ENCODE measurements around the gene ADRA2C. TPM values are rescaled to one million over a fixed set of nuclear protein-coding genes. Genes with fewer than 3 reads are reported as not detected.

Gene ADRA2C
- total and polyA plus RNA-seq, 2 of the 13 experiments (the other 11 are each of a cell fraction or from before 2014, with no cell fraction given), result 15.4 to 69.7 TPM

DNA sequence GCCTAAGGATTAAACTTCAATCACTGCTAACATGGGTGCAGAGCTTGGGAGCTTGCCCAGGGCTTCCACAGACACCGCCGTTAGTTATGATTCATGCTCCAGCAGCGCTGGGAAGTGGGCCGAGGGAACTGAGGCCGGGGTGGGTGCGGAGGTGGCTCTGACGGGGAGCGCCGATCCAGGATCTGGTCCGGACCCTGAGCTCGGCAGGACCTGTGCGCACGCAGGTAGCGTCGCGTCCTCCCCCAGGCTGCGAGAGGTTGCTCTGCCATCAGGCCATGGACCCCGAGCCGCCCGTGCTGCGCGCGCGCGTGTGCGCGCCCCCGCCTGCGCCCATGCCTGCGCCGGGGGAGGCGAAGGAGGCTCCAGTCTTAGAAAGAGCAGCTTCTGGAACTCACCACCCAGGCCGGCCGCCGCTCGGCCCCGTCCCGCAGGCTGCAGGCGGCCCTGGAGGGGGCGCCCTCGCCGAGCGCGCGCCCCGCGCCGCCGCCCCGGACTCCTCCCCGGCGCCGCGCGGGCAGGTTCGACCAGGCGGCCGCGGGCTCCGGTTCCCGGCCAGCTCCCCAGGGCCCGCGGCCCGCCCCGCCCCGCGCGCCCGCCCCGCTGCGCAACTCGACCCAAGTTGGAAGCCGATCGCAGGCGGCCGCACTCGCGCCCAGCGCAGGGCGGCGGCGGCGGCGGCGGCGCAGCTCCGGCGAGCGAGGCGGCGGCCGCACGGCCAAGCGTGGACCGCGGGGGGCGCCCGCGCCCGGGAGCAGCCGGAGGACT lies 732 bp upstream of the ADRA2C start (continued):
- TF ChIP-seq FOXM1 (CRISPR knock-in tag; IDR thresholded peaks at IDR 0.05), result no peak
- no peak for TF ChIP-seq ZNF543 (CRISPR knock-in tag; IDR thresholded peaks at IDR 0.05)
- TF ChIP-seq SKI (IDR thresholded peaks at IDR 0.05; ENCODE audit: partially characterized antibody), result peak; percentile 82
- TF ChIP-seq ZNF251 (CRISPR knock-in tag; IDR thresholded peaks at IDR 0.05), result no peak
- TF ChIP-seq, protein P1, sequence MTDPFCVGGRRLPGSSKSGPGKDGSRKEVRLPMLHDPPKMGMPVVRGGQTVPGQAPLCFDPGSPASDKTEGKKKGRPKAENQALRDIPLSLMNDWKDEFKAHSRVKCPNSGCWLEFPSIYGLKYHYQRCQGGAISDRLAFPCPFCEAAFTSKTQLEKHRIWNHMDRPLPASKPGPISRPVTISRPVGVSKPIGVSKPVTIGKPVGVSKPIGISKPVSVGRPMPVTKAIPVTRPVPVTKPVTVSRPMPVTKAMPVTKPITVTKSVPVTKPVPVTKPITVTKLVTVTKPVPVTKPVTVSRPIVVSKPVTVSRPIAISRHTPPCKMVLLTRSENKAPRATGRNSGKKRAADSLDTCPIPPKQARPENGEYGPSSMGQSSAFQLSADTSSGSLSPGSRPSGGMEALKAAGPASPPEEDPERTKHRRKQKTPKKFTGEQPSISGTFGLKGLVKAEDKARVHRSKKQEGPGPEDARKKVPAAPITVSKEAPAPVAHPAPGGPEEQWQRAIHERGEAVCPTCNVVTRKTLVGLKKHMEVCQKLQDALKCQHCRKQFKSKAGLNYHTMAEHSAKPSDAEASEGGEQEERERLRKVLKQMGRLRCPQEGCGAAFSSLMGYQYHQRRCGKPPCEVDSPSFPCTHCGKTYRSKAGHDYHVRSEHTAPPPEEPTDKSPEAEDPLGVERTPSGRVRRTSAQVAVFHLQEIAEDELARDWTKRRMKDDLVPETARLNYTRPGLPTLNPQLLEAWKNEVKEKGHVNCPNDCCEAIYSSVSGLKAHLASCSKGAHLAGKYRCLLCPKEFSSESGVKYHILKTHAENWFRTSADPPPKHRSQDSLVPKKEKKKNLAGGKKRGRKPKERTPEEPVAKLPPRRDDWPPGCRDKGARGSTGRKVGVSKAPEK (CRISPR knock-in tag; IDR thresholded peaks at IDR 0.05; ENCODE audit: borderline replicate concordance), result no peak
- peak; percentile 9; the same call in 1 of the 2 replicates for TF ChIP-seq FOSL2 (CRISPR knock-in tag; IDR thresholded peaks at IDR 0.05)
- TF ChIP-seq HMGXB4 (CRISPR knock-in tag; IDR thresholded peaks at IDR 0.05; ENCODE audit: borderline replicate concordance in 1 of 2, low read depth in 1 of 2), result peak in 1 of 2 experiments; percentile 22; a peak in 1 of 4 replicates
- TF ChIP-seq ZBTB40 (IDR thresholded peaks at IDR 0.05), result no peak
- no peak for TF ChIP-seq ZBTB40 (CRISPR knock-in tag; IDR thresholded peaks at IDR 0.05)
- peak; percentile 53; the same call in 1 of the 2 replicates for TF ChIP-seq AKAP8 (CRISPR knock-in tag; IDR thresholded peaks at IDR 0.05)
- no peak for TF ChIP-seq NFE2 (CRISPR knock-in tag; IDR thresholded peaks at IDR 0.05)
- TF ChIP-seq ZNF562 (CRISPR knock-in tag; IDR thresholded peaks at IDR 0.05; ENCODE audit: borderline replicate concordance), result no peak
- TF ChIP-seq SMAD9 (CRISPR knock-in tag; IDR thresholded peaks at IDR 0.05), result no peak
- no peak for TF ChIP-seq KDM6A (CRISPR knock-in tag; IDR thresholded peaks at IDR 0.05; ENCODE audit: low read depth)
- no peak for TF ChIP-seq ZNF232 (CRISPR knock-in tag; IDR thresholded peaks at IDR 0.05; ENCODE audit: borderline replicate concordance)
- no peak for TF ChIP-seq SAFB2 (CRISPR knock-in tag; IDR thresholded peaks at IDR 0.05; ENCODE audit: borderline replicate concordance, low read depth)

Data from HepG2 (cell line).